ENCODE measurements around the gene LZIC. TPM values are rescaled to one million over a fixed set of nuclear protein-coding genes. Genes with fewer than 3 reads are reported as not detected.

Gene LZIC
- total RNA-seq, 1 donor from 2014 or later: 38.0 TPM

GRCh38 chr1:9942399-9942938 lies 722 bp downstream of the LZIC start:
- FAIRE-seq: peak; percentile 37
- DNase-seq (ENCODE audit: low read depth): peak; percentile 42
- Histone ChIP-seq H3K4me2 (ENCODE audit: low read length) (peak overlapping the region; percentile 89), H4K20me1 (ENCODE audit: insufficient read depth, low read length) (no peaks in the 10 kb centered on the region), H3K36me3 (ENCODE audit: insufficient read depth, low read length) (peaks cover 2% of the 10 kb centered on the region), H3K4me1 (ENCODE audit: insufficient read depth, low read length) (no peaks in the 10 kb centered on the region), H3K79me2 (ENCODE audit: insufficient read depth, low read length) (peaks cover 10% of the 10 kb centered on the region), H3K4me3 (ENCODE audit: insufficient read depth, low read depth, low read length) (peak overlapping the region; percentile 94), H2AFZ (ENCODE audit: low read depth, low read length) (peak overlapping the region; percentile 86), H3K27me3 (ENCODE audit: insufficient read depth, low read length) (no peaks in the 10 kb centered on the region), H3K9me3 (ENCODE audit: insufficient read depth, low read depth, low read length) (no peaks in the 10 kb centered on the region), H3K27ac (ENCODE audit: low read depth, low read length) (peak overlapping the region; percentile 85), H3K9ac (ENCODE audit: low read length) (peak overlapping the region; percentile 97)
- peak overlapping the region; percentile 98 for H3K27ac Mint-ChIP-seq (ENCODE audit: unreplicated experiment)
- no peak for TF ChIP-seq EZH2 (IDR thresholded peaks at IDR 0.05; ENCODE audit: insufficient read depth, low read length)
- TF ChIP-seq CTCF (IDR thresholded peaks at IDR 0.05; ENCODE audit: insufficient read depth, low read depth, low read length): peak; percentile 59
- H3K36me3 Mint-ChIP-seq (ENCODE audit: low read depth, unreplicated experiment): peaks cover 2% of the 10 kb centered on the region
- H3K4me3 Mint-ChIP-seq (ENCODE audit: unreplicated experiment): peak overlapping the region; percentile 98
- H3K27me3 Mint-ChIP-seq (ENCODE audit: low read depth, unreplicated experiment): no peaks in the 10 kb centered on the region
- H3K9me3 Mint-ChIP-seq (ENCODE audit: unreplicated experiment): no peaks in the 10 kb centered on the region
- H3K4me1 Mint-ChIP-seq (ENCODE audit: low read depth, unreplicated experiment): peaks cover 13% of the 10 kb centered on the region

- H3K4me1 Mint-ChIP-seq (ENCODE audit: low read depth, unreplicated experiment): peaks cover 21% of the 10 kb centered on the region
- H3K27ac Mint-ChIP-seq (ENCODE audit: unreplicated experiment): peak overlapping the region; percentile 63
- Histone ChIP-seq H3K4me3 (ENCODE audit: insufficient read depth, low read depth, low read length) (no peak overlapping the region), H3K9me3 (ENCODE audit: insufficient read depth, low read depth, low read length) (no peaks in the 10 kb centered on the region), H3K36me3 (ENCODE audit: insufficient read depth, low read length) (peaks cover 8% of the 10 kb centered on the region), H3K9ac (ENCODE audit: low read length) (no peak overlapping the region), H3K4me1 (ENCODE audit: insufficient read depth, low read length) (no peaks in the 10 kb centered on the region), H3K4me2 (ENCODE audit: low read length) (no peak overlapping the region), H2AFZ (ENCODE audit: low read depth, low read length) (no peak overlapping the region), H3K79me2 (ENCODE audit: insufficient read depth, low read length) (no peaks in the 10 kb centered on the region), H3K27ac (ENCODE audit: low read depth, low read length) (no peak overlapping the region), H3K27me3 (ENCODE audit: insufficient read depth, low read length) (no peaks in the 10 kb centered on the region), H4K20me1 (ENCODE audit: insufficient read depth, low read length) (no peaks in the 10 kb centered on the region)
- DNase-seq (ENCODE audit: low read depth) (no peak), FAIRE-seq (no peak)
- H3K9me3 Mint-ChIP-seq (ENCODE audit: unreplicated experiment): no peaks in the 10 kb centered on the region
- peaks cover under 1% of the 10 kb centered on the region for H3K36me3 Mint-ChIP-seq (ENCODE audit: low read depth, unreplicated experiment)
- no peak for TF ChIP-seq EZH2 (IDR thresholded peaks at IDR 0.05; ENCODE audit: insufficient read depth, low read length)
- no peak for TF ChIP-seq CTCF (IDR thresholded peaks at IDR 0.05; ENCODE audit: insufficient read depth, low read depth, low read length)
- H3K27me3 Mint-ChIP-seq (ENCODE audit: low read depth, unreplicated experiment): no peaks in the 10 kb centered on the region
- peak overlapping the region; percentile 31 for H3K4me3 Mint-ChIP-seq (ENCODE audit: unreplicated experiment)
These were observed 13.5 kb downstream of the LZIC start for GRCh38 chr1:9929431-9930385.
